Upper lobe of left lung (tissue), 4 donors: Measurements from ENCODE around the gene AEBP1.
"Not testable (repeated sequence)": the region's sequence is repeated elsewhere in the genome, so short reads cannot be mapped to it uniquely, and the experiment has no call there.

ENCODE experiments used
- EP300 ChIP-seq, 4 donors: sonication (generic); formaldehyde crosslinking; IDR thresholded peaks; one replicate each; pipeline ENCODE4 v1.5.1; 2017; ENCODE audit warnings: antibody characterized with exemption in 4 of 4, control low read depth in 2 of 4
- POLR2A ChIP-seq, 4 donors: fragments of 450-650 bp; IDR thresholded peaks; one replicate each; pipeline ENCODE4 v1.5.1; 2016 to 2017; ENCODE audit warnings: antibody characterized with exemption in 4 of 4, mild to moderate bottlenecking in 2 of 4
- POLR2AphosphoS5 ChIP-seq, 2 donors: sonication (generic); formaldehyde crosslinking; IDR thresholded peaks; one replicate each; pipeline ENCODE4 v1.5.1; 2017; ENCODE audit warnings: antibody characterized with exemption in 2 of 2
- TF ChIP-seq, protein P1 (sequence below), 6 experiments: fragments of 450-650 bp in 4 of 6; fragments of 200-600 bp in 2 of 6; sonication (generic) in 2 of 6; IDR thresholded peaks; one replicate each; pipeline ENCODE4 v1.5.1; 2016 to 2019; ENCODE audit warnings: antibody characterized with exemption in 6 of 6

DNA sequence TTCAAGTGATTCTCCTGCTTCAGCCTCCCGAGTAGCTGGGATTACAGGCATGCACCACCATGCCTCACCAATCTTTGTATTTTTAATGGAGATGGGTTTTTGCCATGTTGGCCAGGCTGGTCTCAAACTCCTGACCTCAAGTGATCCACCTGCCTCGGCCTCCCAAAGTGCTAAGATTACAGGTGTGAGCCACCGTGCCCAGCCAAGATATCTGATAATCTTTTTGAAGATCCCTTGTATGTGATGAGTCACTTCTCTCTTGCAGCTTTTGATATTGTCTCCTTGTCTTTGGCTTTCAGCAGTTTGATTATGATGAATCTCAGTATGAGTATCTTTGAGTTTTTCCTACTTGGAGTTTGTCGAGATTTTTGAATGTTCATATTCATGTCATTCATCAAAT, 22.4 kb downstream of the AEBP1 start:
- TF ChIP-seq, protein P1, sequence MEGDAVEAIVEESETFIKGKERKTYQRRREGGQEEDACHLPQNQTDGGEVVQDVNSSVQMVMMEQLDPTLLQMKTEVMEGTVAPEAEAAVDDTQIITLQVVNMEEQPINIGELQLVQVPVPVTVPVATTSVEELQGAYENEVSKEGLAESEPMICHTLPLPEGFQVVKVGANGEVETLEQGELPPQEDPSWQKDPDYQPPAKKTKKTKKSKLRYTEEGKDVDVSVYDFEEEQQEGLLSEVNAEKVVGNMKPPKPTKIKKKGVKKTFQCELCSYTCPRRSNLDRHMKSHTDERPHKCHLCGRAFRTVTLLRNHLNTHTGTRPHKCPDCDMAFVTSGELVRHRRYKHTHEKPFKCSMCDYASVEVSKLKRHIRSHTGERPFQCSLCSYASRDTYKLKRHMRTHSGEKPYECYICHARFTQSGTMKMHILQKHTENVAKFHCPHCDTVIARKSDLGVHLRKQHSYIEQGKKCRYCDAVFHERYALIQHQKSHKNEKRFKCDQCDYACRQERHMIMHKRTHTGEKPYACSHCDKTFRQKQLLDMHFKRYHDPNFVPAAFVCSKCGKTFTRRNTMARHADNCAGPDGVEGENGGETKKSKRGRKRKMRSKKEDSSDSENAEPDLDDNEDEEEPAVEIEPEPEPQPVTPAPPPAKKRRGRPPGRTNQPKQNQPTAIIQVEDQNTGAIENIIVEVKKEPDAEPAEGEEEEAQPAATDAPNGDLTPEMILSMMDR (IDR thresholded peaks at IDR 0.05) = not testable (repeated sequence)
- TF ChIP-seq POLR2A, POLR2AphosphoS5, EP300 (IDR thresholded peaks at IDR 0.05): not testable (repeated sequence)
